ENCODE measurements around the gene ST3GAL3. TPM values are rescaled to one million over a fixed set of nuclear protein-coding genes. Genes with fewer than 3 reads are reported as not detected.

Gene ST3GAL3
- total RNA-seq, 1 donor from 2014 or later, result 16.5 TPM

DNA sequence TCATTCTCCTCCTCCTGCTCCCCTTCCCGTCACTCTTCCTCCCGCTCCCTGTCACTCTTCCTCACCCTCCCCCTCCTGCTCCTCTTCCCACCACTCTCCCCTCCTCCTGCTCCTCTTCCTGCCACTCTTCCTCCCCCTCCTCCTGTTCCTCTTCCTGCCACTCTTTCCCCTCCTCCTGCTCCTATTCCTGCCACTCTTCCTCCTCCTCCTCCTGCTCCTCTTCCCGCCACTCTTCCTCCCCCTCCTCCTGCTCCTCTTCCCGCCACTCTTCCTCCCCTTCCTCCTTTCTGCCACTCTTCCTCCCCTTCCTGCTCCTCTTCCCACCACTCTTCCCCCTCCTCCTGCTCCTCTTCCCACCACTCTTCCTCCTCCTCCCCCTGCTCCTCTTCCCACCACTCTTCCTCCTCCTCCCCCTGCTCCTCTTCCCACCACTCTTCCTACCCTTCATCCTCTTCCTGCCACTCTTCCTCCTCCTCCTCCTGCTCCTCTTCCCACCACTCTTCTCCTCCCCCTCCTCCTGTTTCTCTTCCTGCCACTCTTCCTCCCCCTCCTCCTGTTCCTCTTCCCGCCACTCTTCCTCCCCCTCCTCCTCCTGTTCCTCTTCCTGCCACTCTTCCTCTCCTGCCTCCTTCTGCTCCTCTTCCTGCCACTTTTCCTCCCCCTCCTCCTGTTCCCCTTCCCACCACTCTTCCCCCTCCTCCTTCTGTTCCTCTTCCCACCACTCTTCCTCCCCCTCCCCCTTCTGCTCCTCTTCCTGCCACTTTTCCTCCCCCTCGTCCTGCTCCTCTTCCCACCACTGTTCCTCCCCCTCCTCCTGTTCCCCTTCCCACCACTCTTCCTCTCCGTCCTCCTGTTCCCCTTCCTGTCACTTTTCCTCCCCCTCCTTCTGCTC is 197.6 kb downstream of the ST3GAL3 start:
- no peak for DNase-seq
- Mint-ChIP-seq H3K27ac (ENCODE audit: unreplicated experiment) (no peak overlapping the region), H3K9me3 (ENCODE audit: unreplicated experiment) (peaks cover 12% of the 10 kb centered on the region), H3K27me3 (ENCODE audit: unreplicated experiment) (peaks cover 14% of the 10 kb centered on the region), H3K36me3 (ENCODE audit: unreplicated experiment) (peaks cover 11% of the 10 kb centered on the region), H3K4me3 (ENCODE audit: unreplicated experiment) (no peak overlapping the region), H3K4me1 (ENCODE audit: low read depth, unreplicated experiment) (no peaks in the 10 kb centered on the region)
- TF ChIP-seq, protein P1, sequence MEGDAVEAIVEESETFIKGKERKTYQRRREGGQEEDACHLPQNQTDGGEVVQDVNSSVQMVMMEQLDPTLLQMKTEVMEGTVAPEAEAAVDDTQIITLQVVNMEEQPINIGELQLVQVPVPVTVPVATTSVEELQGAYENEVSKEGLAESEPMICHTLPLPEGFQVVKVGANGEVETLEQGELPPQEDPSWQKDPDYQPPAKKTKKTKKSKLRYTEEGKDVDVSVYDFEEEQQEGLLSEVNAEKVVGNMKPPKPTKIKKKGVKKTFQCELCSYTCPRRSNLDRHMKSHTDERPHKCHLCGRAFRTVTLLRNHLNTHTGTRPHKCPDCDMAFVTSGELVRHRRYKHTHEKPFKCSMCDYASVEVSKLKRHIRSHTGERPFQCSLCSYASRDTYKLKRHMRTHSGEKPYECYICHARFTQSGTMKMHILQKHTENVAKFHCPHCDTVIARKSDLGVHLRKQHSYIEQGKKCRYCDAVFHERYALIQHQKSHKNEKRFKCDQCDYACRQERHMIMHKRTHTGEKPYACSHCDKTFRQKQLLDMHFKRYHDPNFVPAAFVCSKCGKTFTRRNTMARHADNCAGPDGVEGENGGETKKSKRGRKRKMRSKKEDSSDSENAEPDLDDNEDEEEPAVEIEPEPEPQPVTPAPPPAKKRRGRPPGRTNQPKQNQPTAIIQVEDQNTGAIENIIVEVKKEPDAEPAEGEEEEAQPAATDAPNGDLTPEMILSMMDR (IDR thresholded peaks at IDR 0.05; ENCODE audit: partially characterized antibody, unreplicated experiment), result no peak

DNA sequence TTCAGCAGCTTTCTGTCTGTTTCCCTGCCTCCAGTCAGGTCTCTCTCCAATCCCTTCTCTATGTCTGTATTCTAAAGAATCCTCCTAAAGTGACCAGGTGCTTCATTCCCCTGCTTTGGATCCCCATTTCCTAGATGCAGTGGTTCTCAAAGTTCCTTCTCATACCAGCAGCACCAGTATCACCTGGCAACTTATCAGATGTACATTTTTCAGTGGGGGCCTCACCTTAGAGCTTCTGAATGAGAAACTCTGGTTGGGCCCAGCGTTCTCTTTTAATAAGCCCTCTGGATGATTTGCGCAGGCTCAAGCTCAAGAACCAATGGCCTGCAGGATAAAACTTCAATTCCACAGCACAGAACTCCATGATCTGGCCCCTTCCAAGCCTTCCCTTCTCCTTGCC is 200.9 kb downstream of the ST3GAL3 start:
- TF ChIP-seq, protein P1 (IDR thresholded peaks at IDR 0.05; ENCODE audit: partially characterized antibody, unreplicated experiment), result no peak
- H3K4me1 Mint-ChIP-seq (ENCODE audit: low read depth, unreplicated experiment), result peaks cover 3% of the 10 kb centered on the region
- no peak overlapping the region for H3K4me3 Mint-ChIP-seq (ENCODE audit: unreplicated experiment)

DNA sequence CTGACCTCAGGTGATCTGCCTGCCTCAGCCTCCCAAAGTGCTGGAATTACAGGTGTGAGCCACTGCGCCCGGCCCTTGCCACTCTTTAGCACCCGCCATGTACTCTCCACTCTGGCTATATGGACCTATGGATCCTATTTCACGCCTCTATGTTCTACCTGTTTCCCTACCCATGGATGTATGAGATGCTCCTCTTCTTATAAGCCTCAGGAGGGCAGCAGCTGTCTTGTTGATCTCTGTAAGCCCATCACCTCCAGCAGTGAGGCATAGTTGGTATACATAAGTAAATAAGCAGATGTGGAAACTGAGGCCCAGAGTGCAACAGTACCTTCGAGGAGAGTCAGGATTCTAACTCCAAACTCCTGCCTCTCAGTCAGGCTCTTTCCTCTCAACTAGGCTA is 201.5 kb downstream of the ST3GAL3 start:
- TF ChIP-seq, protein P1 (IDR thresholded peaks at IDR 0.05; ENCODE audit: partially characterized antibody, unreplicated experiment), result no peak
- H3K4me1 Mint-ChIP-seq (ENCODE audit: low read depth, unreplicated experiment), result peaks cover 3% of the 10 kb centered on the region
- no peak for DNase-seq
- no peak overlapping the region for H3K4me3 Mint-ChIP-seq (ENCODE audit: unreplicated experiment)
- H3K9me3 Mint-ChIP-seq (ENCODE audit: unreplicated experiment), result peaks cover 12% of the 10 kb centered on the region
- peaks cover 11% of the 10 kb centered on the region for H3K36me3 Mint-ChIP-seq (ENCODE audit: unreplicated experiment)
- H3K27me3 Mint-ChIP-seq (ENCODE audit: unreplicated experiment), result peaks cover 12% of the 10 kb centered on the region
- no peak overlapping the region for H3K27ac Mint-ChIP-seq (ENCODE audit: unreplicated experiment)

More for the DNA sequence above, 200.9 kb downstream of the ST3GAL3 start:
- H3K36me3 Mint-ChIP-seq (ENCODE audit: unreplicated experiment), result peaks cover 11% of the 10 kb centered on the region
- peaks cover 13% of the 10 kb centered on the region for H3K27me3 Mint-ChIP-seq (ENCODE audit: unreplicated experiment)
- no peak for DNase-seq
- H3K9me3 Mint-ChIP-seq (ENCODE audit: unreplicated experiment), result peaks cover 12% of the 10 kb centered on the region
- no peak overlapping the region for H3K27ac Mint-ChIP-seq (ENCODE audit: unreplicated experiment)

DNA sequence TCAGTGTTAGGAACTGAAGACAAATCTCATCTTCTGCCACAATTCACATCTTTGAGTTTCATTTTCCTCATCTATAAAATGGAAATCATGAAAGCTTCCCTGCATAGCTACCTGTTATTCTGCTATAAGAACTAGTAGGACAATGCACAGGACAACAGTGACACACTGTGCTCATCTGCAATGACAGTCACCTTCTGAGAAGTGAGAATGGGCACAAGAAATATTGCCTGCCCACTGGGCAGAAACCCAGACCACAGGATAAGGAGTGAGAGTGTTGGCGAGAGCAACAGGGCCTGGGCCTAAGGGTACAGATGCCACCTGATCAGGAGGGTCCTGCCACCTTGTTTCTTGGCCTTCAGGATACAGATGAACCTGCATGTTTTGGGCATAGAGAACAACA is 203.0 kb downstream of the ST3GAL3 start:
- Mint-ChIP-seq H3K4me3 (ENCODE audit: unreplicated experiment) (no peak overlapping the region), H3K36me3 (ENCODE audit: unreplicated experiment) (peaks cover 11% of the 10 kb centered on the region), H3K27me3 (ENCODE audit: unreplicated experiment) (peaks cover 12% of the 10 kb centered on the region), H3K27ac (ENCODE audit: unreplicated experiment) (no peak overlapping the region), H3K4me1 (ENCODE audit: low read depth, unreplicated experiment) (peaks cover 3% of the 10 kb centered on the region), H3K9me3 (ENCODE audit: unreplicated experiment) (peaks cover 12% of the 10 kb centered on the region)
- no peak for DNase-seq
- TF ChIP-seq, protein P1 (IDR thresholded peaks at IDR 0.05; ENCODE audit: partially characterized antibody, unreplicated experiment), result no peak

DNA sequence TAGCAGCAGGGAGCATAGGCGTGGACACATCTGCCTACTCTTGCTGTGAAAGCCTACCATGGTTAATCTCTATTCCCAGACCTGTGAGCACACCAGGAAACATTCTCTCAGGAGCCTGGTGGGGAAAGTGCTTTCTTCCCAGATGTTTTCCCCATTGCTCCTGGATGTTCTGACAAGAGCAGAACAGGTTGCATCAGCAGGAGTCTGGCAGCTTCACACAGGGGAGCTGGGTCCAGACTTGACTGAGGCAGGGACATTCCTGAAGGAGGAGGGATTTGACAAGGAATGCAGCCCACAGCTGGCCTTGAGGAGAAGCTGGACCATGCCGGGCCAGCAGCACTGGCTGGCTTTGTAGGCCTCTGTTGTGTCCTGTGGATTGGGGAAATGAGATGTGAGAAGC is 205.3 kb downstream of the ST3GAL3 start:
- no peak for DNase-seq
- H3K4me1 Mint-ChIP-seq (ENCODE audit: low read depth, unreplicated experiment), result peaks cover 6% of the 10 kb centered on the region
- H3K27me3 Mint-ChIP-seq (ENCODE audit: unreplicated experiment), result peaks cover 3% of the 10 kb centered on the region
- no peak overlapping the region for H3K4me3 Mint-ChIP-seq (ENCODE audit: unreplicated experiment)
- H3K9me3 Mint-ChIP-seq (ENCODE audit: unreplicated experiment), result peaks cover 8% of the 10 kb centered on the region
- H3K27ac Mint-ChIP-seq (ENCODE audit: unreplicated experiment), result no peak overlapping the region
- H3K36me3 Mint-ChIP-seq (ENCODE audit: unreplicated experiment), result no peaks in the 10 kb centered on the region
- TF ChIP-seq, protein P1 (IDR thresholded peaks at IDR 0.05; ENCODE audit: partially characterized antibody, unreplicated experiment), result no peak
